GM15510 (cell line): Measurements from ENCODE around the gene FOXB2.

ENCODE experiments used
- POLR2A ChIP-seq: IDR thresholded peaks from 3 replicates; pipeline ENCODE4 v1.6.1; 2011; ENCODE audit warnings: borderline replicate concordance; ENCODE audit not compliant: insufficient read length; ENCODE audit errors: extremely low read depth

Gene FOXB2

GRCh38 chr9:77021922-77022782 lies 2.7 kb downstream of the FOXB2 start:
- TF ChIP-seq POLR2A: no peak

- TF ChIP-seq POLR2A: no peak
Measured at GRCh38 chr9:77022783-77023440, 3.5 kb downstream of the FOXB2 start.

GRCh38 chr9:77023726-77024125 lies 4.3 kb downstream of the FOXB2 start:
- no peak for TF ChIP-seq POLR2A

GRCh38 chr9:77024776-77025545 lies 5.5 kb downstream of the FOXB2 start:
- no peak for TF ChIP-seq POLR2A

GRCh38 chr9:77028478-77028877 lies 9.0 kb downstream of the FOXB2 start:
- TF ChIP-seq POLR2A: no peak

- TF ChIP-seq POLR2A: no peak
Measured at GRCh38 chr9:77030045-77030444, 10.6 kb downstream of the FOXB2 start.

GRCh38 chr9:77038281-77039036 lies 19.0 kb downstream of the FOXB2 start:
- no peak for TF ChIP-seq POLR2A

- no peak for TF ChIP-seq POLR2A
Measured at GRCh38 chr9:77040340-77040739, 20.9 kb downstream of the FOXB2 start.

GRCh38 chr9:77063645-77064285 lies 44.3 kb downstream of the FOXB2 start:
- TF ChIP-seq POLR2A: no peak

GRCh38 chr9:77066388-77066787 lies 46.9 kb downstream of the FOXB2 start:
- TF ChIP-seq POLR2A: no peak
